GM19193 (cell line): ENCODE data around the gene LENG1.

Experiments
- POLR2A ChIP-seq: IDR thresholded peaks from 4 replicates; pipeline ENCODE4 v1.6.1; 2011; ENCODE audit not compliant: insufficient read depth, insufficient read length; ENCODE audit errors: extremely low read depth

LENG1 gene

GRCh38 chr19:54191011-54191810 is 31.7 kb upstream of the LENG1 start, which contains the start of gene TSEN34:
Gene TSEN34 (plus strand): TSS chr19:54191308. CDS start chr19:54191365, 57 bp downstream.
- peak; percentile 77 for TF ChIP-seq POLR2A

GRCh38 chr19:54190503-54191010 is 31.0 kb upstream of the LENG1 start:
- no peak for TF ChIP-seq POLR2A

- TF ChIP-seq POLR2A = peak; percentile 77
These were observed 30.4 kb upstream of the LENG1 start for GRCh38 chr19:54189735-54190502.

DNA sequence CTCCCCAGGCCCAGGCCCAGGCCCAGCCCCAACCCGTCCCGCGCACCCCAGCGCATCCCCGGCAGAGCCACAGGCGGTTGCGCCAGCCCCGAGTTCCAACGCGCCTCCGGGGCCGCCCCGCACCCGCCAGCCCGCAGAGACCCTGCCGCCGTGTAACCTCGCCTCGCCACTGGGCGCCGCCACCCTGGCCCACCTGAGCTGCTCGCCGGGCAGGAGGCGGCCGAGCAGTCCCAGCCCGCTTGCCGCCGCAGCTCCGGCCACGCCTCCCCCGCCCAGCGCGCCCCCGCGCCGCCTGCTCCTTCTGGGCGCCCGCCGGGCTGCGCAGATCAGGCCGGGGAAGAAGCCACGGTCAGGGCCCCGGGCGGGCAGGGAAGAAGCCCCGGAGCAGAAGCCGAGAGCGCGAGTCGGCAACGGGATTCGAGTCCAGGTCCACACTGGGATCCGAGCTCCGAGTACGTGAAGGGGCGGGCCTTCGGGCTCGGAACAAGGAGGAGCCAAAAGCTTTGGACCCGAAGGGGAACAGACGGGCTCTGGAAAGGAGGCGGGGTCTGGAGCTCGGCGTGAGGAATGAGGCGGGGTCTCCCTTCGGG is 29.7 kb upstream of the LENG1 start, which contains the start of gene MBOAT7:
TSS of gene MBOAT7 (minus strand) at position 436 of the 590 bp plus-strand sequence. CDS start 1,072 bp downstream, outside the sequence.
- TF ChIP-seq POLR2A = peak; percentile 64

- no peak for TF ChIP-seq POLR2A
These were observed 28.8 kb upstream of the LENG1 start for GRCh38 chr19:54188215-54188871.

DNA sequence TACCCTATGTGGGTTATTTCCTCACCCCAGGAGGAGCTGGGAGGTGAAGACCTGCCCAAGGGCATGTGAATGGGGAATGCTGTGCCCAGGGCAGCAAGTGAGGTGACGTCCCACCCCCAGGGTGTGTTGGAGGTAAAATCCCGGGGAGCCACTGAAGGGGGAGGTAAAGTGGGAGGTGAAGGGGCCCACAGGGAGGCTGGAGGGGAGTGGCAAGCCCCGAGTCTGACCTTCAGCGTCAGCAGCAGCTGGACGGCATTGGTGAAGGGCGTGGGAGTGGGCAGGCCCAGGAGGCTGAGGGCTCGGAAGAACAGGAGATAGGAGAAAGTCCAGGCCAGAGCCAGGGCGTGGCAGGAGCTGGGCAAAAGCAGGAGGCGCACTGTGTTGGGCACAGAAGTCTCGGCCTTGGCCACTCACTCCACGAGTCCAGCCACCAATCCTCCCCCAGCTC is 27.4 kb upstream of the LENG1 start:
- TF ChIP-seq POLR2A = no peak

DNA sequence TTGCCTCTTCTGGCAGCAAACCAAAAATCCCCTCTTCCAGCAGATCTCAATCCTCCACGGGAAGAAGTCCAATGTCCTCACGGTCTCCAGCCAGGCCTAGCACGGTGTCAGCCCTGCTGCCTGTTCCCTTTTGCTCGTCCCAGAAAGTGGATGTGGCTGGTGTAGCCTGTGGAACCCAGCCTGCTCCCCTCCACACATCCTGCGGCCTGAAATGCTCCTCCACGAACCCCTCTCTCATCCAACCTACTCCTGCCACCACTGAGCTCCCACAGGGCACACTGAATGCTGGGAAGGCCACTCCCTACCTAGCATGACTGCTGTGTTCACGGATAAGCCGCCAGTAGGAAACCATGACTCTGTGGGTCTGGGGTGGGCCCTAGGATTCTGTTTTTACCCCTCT is 26.8 kb upstream of the LENG1 start:
- no peak for TF ChIP-seq POLR2A

DNA sequence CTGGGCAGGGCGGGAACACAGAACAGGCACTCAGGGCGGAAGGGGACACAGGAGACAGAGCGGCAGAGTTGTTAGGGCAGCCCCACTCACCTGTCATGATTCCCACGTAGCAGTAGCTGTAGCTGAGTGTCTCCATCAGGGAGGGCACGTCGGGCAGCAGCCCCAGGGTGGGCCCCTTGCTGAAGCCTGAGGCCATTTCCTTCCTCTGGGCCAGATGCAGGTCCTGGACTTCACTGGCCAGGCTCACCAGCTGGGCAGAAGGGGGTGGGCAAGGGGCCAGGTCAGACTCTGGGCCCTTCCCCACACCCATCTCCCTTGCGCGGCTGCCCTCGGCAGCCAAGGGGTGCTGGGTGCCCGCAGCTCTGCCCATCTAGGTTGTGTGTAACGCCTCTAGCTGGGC is 23.9 kb upstream of the LENG1 start:
- TF ChIP-seq POLR2A = no peak

DNA sequence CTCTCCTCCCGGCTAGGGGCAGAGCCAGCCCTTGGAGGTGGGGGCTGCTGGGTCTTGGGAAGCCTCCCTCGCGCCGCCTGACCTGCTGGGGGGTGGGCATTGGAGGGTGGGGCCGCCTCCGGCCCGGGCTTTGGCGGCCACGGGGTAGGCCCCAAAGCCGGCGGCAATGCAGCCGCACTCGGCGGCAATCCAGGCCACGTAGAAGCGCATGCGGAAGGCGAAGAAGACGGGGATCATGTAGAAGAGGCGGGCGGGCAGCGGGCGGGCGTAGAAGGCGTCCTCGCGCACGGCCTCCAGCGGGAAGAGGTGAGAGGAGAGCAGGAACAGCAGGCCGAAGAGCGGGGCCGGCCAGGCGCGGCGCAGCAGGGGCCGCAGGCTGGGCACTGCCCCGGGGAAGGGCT is 21.2 kb upstream of the LENG1 start:
- no peak for TF ChIP-seq POLR2A

DNA sequence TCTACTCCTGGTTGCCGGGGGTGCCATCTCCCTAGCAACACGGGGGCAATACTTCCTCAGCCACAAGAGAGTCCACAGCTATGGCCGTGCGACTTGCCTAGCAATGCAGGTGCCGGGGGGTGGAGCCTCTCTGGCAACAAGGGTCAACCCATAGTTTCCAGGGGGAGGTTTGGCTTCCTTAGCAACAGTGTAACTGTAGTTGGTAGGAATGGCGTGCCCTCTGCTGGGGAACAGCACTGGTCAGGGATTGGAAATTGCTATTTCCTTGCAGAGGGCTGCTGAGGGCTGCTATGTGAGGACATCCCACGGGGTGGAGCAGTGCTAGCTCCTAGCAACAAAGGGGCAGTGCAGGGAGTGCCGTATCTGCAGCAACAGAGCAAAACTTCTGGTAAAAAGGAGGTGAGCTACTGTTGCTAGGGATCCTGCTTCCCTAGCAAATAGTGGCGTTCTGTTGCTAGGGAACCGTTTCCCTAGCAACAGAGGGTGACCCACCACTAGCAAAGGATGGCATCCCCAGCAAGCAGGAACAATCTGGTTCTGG is 20.5 kb upstream of the LENG1 start:
- TF ChIP-seq POLR2A = no peak

DNA sequence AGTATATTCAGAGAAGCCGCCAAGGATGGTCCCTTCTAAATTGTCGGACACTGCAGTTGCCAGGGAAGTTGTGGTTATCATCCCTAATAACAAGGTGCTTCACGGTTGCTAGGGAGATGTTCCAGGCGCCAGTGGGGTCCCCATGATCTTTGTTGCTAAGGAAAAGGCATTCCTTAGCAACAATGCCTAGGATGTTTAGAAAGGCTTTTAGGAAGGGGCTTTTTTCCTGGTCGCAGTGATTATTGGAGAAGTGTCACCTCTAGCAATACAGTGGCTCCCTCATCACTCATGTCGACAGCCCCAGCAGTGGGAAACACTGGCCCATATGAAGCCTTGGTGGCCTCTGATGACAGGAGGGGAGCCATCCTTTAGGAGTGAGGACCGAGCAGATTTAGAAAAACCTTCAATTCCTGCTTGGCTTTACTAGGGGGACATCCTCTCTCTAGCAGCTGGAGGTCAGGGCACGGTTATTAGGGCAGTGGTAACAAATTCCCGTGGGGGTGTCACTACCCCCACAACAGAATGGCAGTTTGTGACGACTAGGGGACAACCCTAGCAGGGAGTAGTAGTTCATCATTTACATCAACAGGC is 19.8 kb upstream of the LENG1 start:
- no peak for TF ChIP-seq POLR2A

- TF ChIP-seq POLR2A = no peak
These were observed 19.2 kb upstream of the LENG1 start for GRCh38 chr19:54178581-54179261.
